GM23248 (cell line): Measurements from ENCODE around the gene IGFALS.

Source experiments
- EZH2 ChIP-seq: fragments of 200-600 bp; sonication (generic); IDR thresholded peaks from 2 replicates; pipeline ENCODE4 v1.6.1; 2018; ENCODE audit warnings: antibody characterized with exemption, mild to moderate bottlenecking; ENCODE audit not compliant: insufficient read depth, poor library complexity, severe bottlenecking
- EZH2phosphoT487 ChIP-seq: fragments of 200-600 bp; sonication (generic); IDR thresholded peaks from 2 replicates; pipeline ENCODE4 v1.6.1; 2018; ENCODE audit warnings: antibody characterized with exemption, moderate library complexity, mild to moderate bottlenecking, low read depth; ENCODE audit not compliant: insufficient read depth

DNA sequence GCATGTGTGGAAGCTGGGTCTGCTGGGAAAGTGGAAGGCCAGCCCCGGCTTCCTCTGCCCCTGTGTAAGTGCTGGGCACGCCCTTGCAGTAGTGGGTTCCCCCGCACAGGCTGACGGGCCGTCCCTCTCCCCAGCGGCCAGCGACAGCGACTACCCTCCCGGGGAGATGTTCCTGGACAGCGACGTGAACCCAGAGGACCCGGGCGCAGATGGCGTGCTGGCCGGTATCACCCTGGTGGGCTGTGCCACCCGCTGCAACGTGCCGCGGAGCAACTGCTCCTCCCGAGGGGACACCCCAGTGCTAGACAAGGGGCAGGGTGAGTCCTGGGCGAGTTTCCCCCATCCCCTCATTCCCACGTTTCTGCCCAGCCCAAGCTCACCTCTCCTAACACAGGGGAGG is 27.7 kb downstream of the IGFALS start:
- TF ChIP-seq EZH2 (no peak), EZH2phosphoT487 (no peak)
